GM23338 (cell line): ENCODE measurements around the gene GRIN2B. TPM values are rescaled to one million over a fixed set of nuclear protein-coding genes. Genes with fewer than 3 reads are reported as not detected.

Experiments
- ATAC-seq: fragments of 200-7000 bp; cut with Tn5 transposase; 3 replicates; pipeline ENCODE4 v1.9.1; 2020
- DNase-seq: peaks from one replicate; pipeline ENCODE4 v3.0.0-alpha.2; 2015; ENCODE audit warnings: low spot score
- H2AFZ ChIP-seq: fragments of 200-600 bp; sonication (generic); 2 replicates; pipeline ENCODE4 v1.8.0; 2016; ENCODE audit warnings: antibody characterized with exemption, mild to moderate bottlenecking, moderate library complexity
- H3F3A ChIP-seq: fragments of 200-600 bp; sonication (generic); replicated peaks from 2 replicates; pipeline ENCODE4 v1.8.0; 2017; ENCODE audit warnings: antibody characterized with exemption, mixed run types, low read depth
- H3K27ac ChIP-seq: fragments of 200-600 bp; sonication (generic); 2 replicates; pipeline ENCODE4 v1.6.1; 2016; ENCODE audit warnings: low read depth
- H3K27me3 ChIP-seq: fragments of 200-600 bp; sonication (generic); 2 replicates; pipeline ENCODE4 v1.8.0; 2016; ENCODE audit warnings: mild to moderate bottlenecking, mixed run types, moderate library complexity; ENCODE audit not compliant: insufficient read depth
- H3K36me3 ChIP-seq: fragments of 200-600 bp; sonication (generic); 2 replicates; pipeline ENCODE4 v1.8.0; 2016; ENCODE audit warnings: mild to moderate bottlenecking; ENCODE audit not compliant: insufficient read depth
- H3K4me1 ChIP-seq: fragments of 200-600 bp; sonication (generic); 2 replicates; pipeline ENCODE4 v1.8.0; 2016; ENCODE audit warnings: mild to moderate bottlenecking, moderate library complexity; ENCODE audit not compliant: insufficient read depth
- H3K4me2 ChIP-seq: fragments of 200-600 bp; sonication (generic); 2 replicates; pipeline ENCODE4 v1.7.1; 2017; ENCODE audit warnings: mixed run types
- H3K4me3 ChIP-seq: fragments of 200-600 bp; sonication (generic); 2 replicates; pipeline ENCODE4 v1.6.1; 2016; ENCODE audit warnings: mixed run types
- H3K79me2 ChIP-seq: fragments of 200-600 bp; sonication (generic); replicated peaks from 2 replicates; pipeline ENCODE4 v1.8.0; 2017; ENCODE audit warnings: mild to moderate bottlenecking; ENCODE audit not compliant: insufficient read depth
- H3K9me2 ChIP-seq: fragments of 200-600 bp; sonication (generic); 2 replicates; pipeline ENCODE4 v1.8.0; 2017; ENCODE audit not compliant: insufficient read depth
- H4K20me1 ChIP-seq: fragments of 200-600 bp; sonication (generic); replicated peaks from 2 replicates; pipeline ENCODE4 v1.8.0; 2017; ENCODE audit warnings: mild to moderate bottlenecking; ENCODE audit not compliant: insufficient read depth
- H3K27ac Mint-ChIP-seq: 2 replicates; pipeline ENCODE4 v1.8.0; 2020; ENCODE audit warnings: inconsistent platforms, mild to moderate bottlenecking, moderate library complexity, mixed read lengths
- H3K27me3 Mint-ChIP-seq: 3 replicates; pipeline ENCODE4 v1.8.0; 2022; ENCODE audit warnings: low read depth, mild to moderate bottlenecking, moderate library complexity, mixed read lengths, inconsistent platforms; ENCODE audit not compliant: insufficient read depth, poor library complexity
- H3K36me3 Mint-ChIP-seq: 3 replicates; pipeline ENCODE4 v1.8.0; 2021; ENCODE audit warnings: low read depth, mild to moderate bottlenecking, inconsistent platforms, moderate library complexity, mixed read lengths
- H3K4me1 Mint-ChIP-seq: 3 replicates; pipeline ENCODE4 v1.8.0; 2020; ENCODE audit warnings: mild to moderate bottlenecking, inconsistent platforms, mixed read lengths
- H3K4me3 Mint-ChIP-seq: 3 replicates; pipeline ENCODE4 v1.8.0; 2021; ENCODE audit warnings: moderate library complexity, mild to moderate bottlenecking, inconsistent platforms, mixed read lengths
- H3K9me3 Mint-ChIP-seq: 3 replicates; pipeline ENCODE4 v1.8.0; 2020; ENCODE audit warnings: moderate library complexity, mild to moderate bottlenecking, inconsistent platforms, mixed read lengths
- ETS1 ChIP-seq: IDR thresholded peaks from 2 replicates; pipeline ENCODE4 v1.6.1; 2016; ENCODE audit warnings: antibody characterized with exemption
- EZH2 ChIP-seq: fragments of 200-600 bp; sonication (generic); IDR thresholded peaks from one replicate; pipeline ENCODE4 v1.8.0; 2017; ENCODE audit warnings: antibody characterized with exemption, mild to moderate bottlenecking, low read depth; ENCODE audit not compliant: unreplicated experiment
- NANOG ChIP-seq: IDR thresholded peaks from 2 replicates; pipeline ENCODE4 v1.6.1; 2016; ENCODE audit warnings: antibody characterized with exemption, borderline replicate concordance
- POLR2AphosphoS5 ChIP-seq: IDR thresholded peaks from 2 replicates; pipeline ENCODE4 v1.6.1; 2016; ENCODE audit warnings: antibody characterized with exemption, low read depth
- REST ChIP-seq: IDR thresholded peaks from one replicate; pipeline ENCODE4 v1.6.1; 2018; ENCODE audit warnings: antibody characterized with exemption; ENCODE audit not compliant: unreplicated experiment
- STAT1 ChIP-seq: IDR thresholded peaks from one replicate; pipeline ENCODE4 v1.6.1; 2016; ENCODE audit warnings: antibody characterized with exemption; ENCODE audit not compliant: unreplicated experiment
- ZNF114 ChIP-seq: fragments of 250-450 bp; sonication (Bioruptor Pico); IDR thresholded peaks from 2 replicates; pipeline ENCODE4 v1.5.0; 2020; ENCODE audit warnings: mild to moderate bottlenecking, moderate library complexity
- ZNF331 ChIP-seq: fragments of 250-450 bp; sonication (Bioruptor Pico); IDR thresholded peaks from 2 replicates; pipeline ENCODE4 v1.5.0; 2020; ENCODE audit warnings: low read depth, mild to moderate bottlenecking, moderate library complexity
- polyA plus RNA-seq: library from polyadenylated mRNA; unstranded; fragments of >200 nt; fragmentation: Nextera tagmentation; extraction: Ambion mirVana; gene quantifications from 2 replicates; pipeline ENCODE4 v1.2.1, GENCODE V29; 2016
- total RNA-seq: library from RNA; depleted of rRNA; stranded (reverse); fragments of >200 nt; shearing (Covaris generic); gene quantifications from 2 replicates; pipeline ENCODE4 v1.2.3, GENCODE V29; 2014
- TF ChIP-seq, protein P1 (sequence below), 2 experiments: fragments of 200-600 bp in 1 of 2; sonication (generic) in 1 of 2; conservative IDR thresholded peaks; 2 replicates each; pipeline versions ENCODE4 v1.5.1 to v1.6.1; 2016 to 2017; ENCODE audit warnings: antibody characterized with exemption in 2 of 2, low read depth in 2 of 2, mild to moderate bottlenecking in 2 of 2, moderate library complexity in 1 of 2

GRIN2B gene
- total and polyA plus RNA-seq, 2 experiments from 2014 or later = 0.31 to 3.0 TPM

- H2AFZ ChIP-seq = no peak overlapping the region
- H3K4me2 ChIP-seq = no peak overlapping the region
- Mint-ChIP-seq H3K27ac (no peak overlapping the region), H3K9me3 (peaks cover 13% of the 10 kb centered on the region; the same call in 2 of the 3 replicates), H3K4me3 (no peak overlapping the region), H3K36me3 (peaks cover 5% of the 10 kb centered on the region), H3K27me3 (peaks cover 3% of the 10 kb centered on the region), H3K4me1 (peaks cover 24% of the 10 kb centered on the region)
- H3F3A ChIP-seq = no peaks in the 10 kb centered on the region
- H3K4me1 ChIP-seq = peaks cover 21% of the 10 kb centered on the region
- no peak for ATAC-seq
- H3K36me3 ChIP-seq = 0 out of 2 replicates have a peak, but pooled peaks cover 5% of the 10 kb centered on the region
- TF ChIP-seq STAT1 (no peak), ETS1 (no peak), EZH2 (no peak), REST (no peak), POLR2AphosphoS5 (no peak), ZNF331 (CRISPR knock-in tag) (no peak), NANOG (no peak)
- TF ChIP-seq, protein P1, sequence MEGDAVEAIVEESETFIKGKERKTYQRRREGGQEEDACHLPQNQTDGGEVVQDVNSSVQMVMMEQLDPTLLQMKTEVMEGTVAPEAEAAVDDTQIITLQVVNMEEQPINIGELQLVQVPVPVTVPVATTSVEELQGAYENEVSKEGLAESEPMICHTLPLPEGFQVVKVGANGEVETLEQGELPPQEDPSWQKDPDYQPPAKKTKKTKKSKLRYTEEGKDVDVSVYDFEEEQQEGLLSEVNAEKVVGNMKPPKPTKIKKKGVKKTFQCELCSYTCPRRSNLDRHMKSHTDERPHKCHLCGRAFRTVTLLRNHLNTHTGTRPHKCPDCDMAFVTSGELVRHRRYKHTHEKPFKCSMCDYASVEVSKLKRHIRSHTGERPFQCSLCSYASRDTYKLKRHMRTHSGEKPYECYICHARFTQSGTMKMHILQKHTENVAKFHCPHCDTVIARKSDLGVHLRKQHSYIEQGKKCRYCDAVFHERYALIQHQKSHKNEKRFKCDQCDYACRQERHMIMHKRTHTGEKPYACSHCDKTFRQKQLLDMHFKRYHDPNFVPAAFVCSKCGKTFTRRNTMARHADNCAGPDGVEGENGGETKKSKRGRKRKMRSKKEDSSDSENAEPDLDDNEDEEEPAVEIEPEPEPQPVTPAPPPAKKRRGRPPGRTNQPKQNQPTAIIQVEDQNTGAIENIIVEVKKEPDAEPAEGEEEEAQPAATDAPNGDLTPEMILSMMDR (conservative IDR thresholded peaks at IDR 0.05; ENCODE audit: low read depth in 2 of 2) = no peak
- no peak for DNase-seq
- no peak overlapping the region for H3K4me3 ChIP-seq
- no peak overlapping the region for H3K27ac ChIP-seq
- no peaks in the 10 kb centered on the region for H3K27me3 ChIP-seq
- H3K9me2 ChIP-seq = no peaks in the 10 kb centered on the region; the same call in 1 of the 2 replicates
- H3K79me2 ChIP-seq = no peaks in the 10 kb centered on the region
- no peaks in the 10 kb centered on the region for H4K20me1 ChIP-seq
Measured at GRCh38 chr12:13937735-13938134, 43.7 kb downstream of the GRIN2B start.

GRCh38 chr12:13935169-13935568, 46.2 kb downstream of the GRIN2B start:
- peaks cover 13% of the 10 kb centered on the region; the same call in 2 of the 3 replicates for H3K9me3 Mint-ChIP-seq
- no peaks in the 10 kb centered on the region; the same call in 1 of the 2 replicates for H3K9me2 ChIP-seq
- no peaks in the 10 kb centered on the region for H3K79me2 ChIP-seq
- H4K20me1 ChIP-seq = no peaks in the 10 kb centered on the region
- H3K27me3 Mint-ChIP-seq = peaks cover 3% of the 10 kb centered on the region
- H3K4me1 Mint-ChIP-seq = peaks cover 4% of the 10 kb centered on the region
- H3K4me1 ChIP-seq = peaks cover 6% of the 10 kb centered on the region
- H3K4me3 Mint-ChIP-seq = no peak overlapping the region
- H3F3A ChIP-seq = no peaks in the 10 kb centered on the region
- no peak overlapping the region for H3K4me3 ChIP-seq
- H3K27me3 ChIP-seq = no peaks in the 10 kb centered on the region
- ATAC-seq = no peak
- H2AFZ ChIP-seq = no peak overlapping the region
- peaks cover 5% of the 10 kb centered on the region for H3K36me3 Mint-ChIP-seq
- 0 out of 2 replicates have a peak, but pooled peaks cover 5% of the 10 kb centered on the region for H3K36me3 ChIP-seq
- no peak for DNase-seq
- no peak overlapping the region for H3K27ac Mint-ChIP-seq
- no peak overlapping the region for H3K4me2 ChIP-seq
- H3K27ac ChIP-seq = no peak overlapping the region
- no peak for TF ChIP-seq ZNF114 (CRISPR knock-in tag)
- TF ChIP-seq, protein P1 (conservative IDR thresholded peaks at IDR 0.05; ENCODE audit: low read depth in 2 of 2) = no peak
